ENCODE data around the gene RNF149. TPM values are rescaled to one million over a fixed set of nuclear protein-coding genes. Genes with fewer than 3 reads are reported as not detected.

Gene RNF149
- total and polyA plus RNA-seq, 9 of the 15 experiments (the other 6 are each of a cell fraction or from before 2014, with no cell fraction given), result 9.0 to 31.5 (median 22.8) TPM

DNA sequence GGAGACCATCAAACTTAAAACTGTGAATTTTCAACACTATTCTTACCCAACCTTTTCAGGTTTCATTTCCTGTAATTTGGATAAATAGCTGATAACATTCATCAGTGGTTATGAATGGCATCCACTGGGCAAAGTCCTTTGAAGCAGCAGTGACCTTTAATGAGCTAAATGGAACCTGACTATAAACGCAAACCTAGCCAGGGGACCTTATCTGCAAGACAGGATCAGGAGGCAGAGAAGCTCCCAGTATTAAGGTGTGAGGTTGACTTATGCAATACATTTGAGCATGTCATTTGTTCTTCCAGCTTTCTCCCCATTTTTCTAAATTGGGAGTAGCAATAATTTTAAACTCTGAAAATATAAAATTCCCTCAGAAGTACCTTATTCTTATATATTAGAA, 40.4 kb upstream of the RNF149 start:
- no peak overlapping the region for H3K4me2 ChIP-seq (ENCODE audit: insufficient read depth, low read length)
- POLR2A ChIA-PET, result interaction anchor here (0.6 to 1.2 kb wide), 2 partner anchors 25 to 50 kb away, joined by 3 to 4 read pairs; no protein-coding TSS in a partner anchor
- H3K27ac ChIP-seq (ENCODE audit: extremely low read depth, low read depth, low read length), result no peak overlapping the region
- in situ Hi-C loops (cut with MboI), result no loop called here
- no TSS peak for BruUV-seq (replicated peaks)
- CTCF ChIA-PET (ENCODE audit: low intra/inter-chr PET ratio), result no interaction called here
- no peaks in the 10 kb centered on the region for H3K4me1 ChIP-seq (replicated peaks in 1 of 2; ENCODE audit: control insufficient read depth in 2 of 2, insufficient read depth in 2 of 2, low read length in 2 of 2)
- H4K20me1 ChIP-seq (replicated peaks; ENCODE audit: control insufficient read depth, insufficient read depth, low read length), result no peaks in the 10 kb centered on the region
- no peak overlapping the region for H2AFZ ChIP-seq (ENCODE audit: low read depth, low read length)
- ATAC-seq (no peak), DNase-seq (ENCODE audit: extremely low read depth in 1 of 4, low spot score in 3 of 4) (no peak), FAIRE-seq (no peak)
- H3K9me1 ChIP-seq (ENCODE audit: control insufficient read depth, insufficient read depth, low read length), result no peaks in the 10 kb centered on the region
- 0% methylated on average over 1 of the region's 1 CpG for WGBS (ENCODE audit: insufficient coverage, low coverage, missing lambda C conversion rate)
- intact Hi-C loops (cut with micrococcal nuclease), result loop anchor here (10.0 kb wide), 1 partner anchor 104 kb away; no protein-coding TSS in a partner anchor
- no peaks in the 10 kb centered on the region for H3K79me2 ChIP-seq (ENCODE audit: control insufficient read depth, insufficient read depth, low read length)
- H3K9ac ChIP-seq (ENCODE audit: insufficient read depth in 1 of 2, low read depth in 2 of 2, low read length in 2 of 2), result no peak overlapping the region
- H3K27me3 ChIP-seq (ENCODE audit: control insufficient read depth in 2 of 2, insufficient read depth in 2 of 2, low read length in 2 of 2), result peaks cover 0 to 28% of the 10 kb centered on the region in 2 experiments; a peak in 3 of 5 replicates
- no peaks in the 10 kb centered on the region for H3K36me3 ChIP-seq (ENCODE audit: control insufficient read depth, insufficient read depth, low read length)
- H3K9me3 ChIP-seq (replicated peaks; ENCODE audit: control insufficient read depth, insufficient read depth, low read depth, low read length), result no peaks in the 10 kb centered on the region
- TF ChIP-seq ILF3 (IDR thresholded peaks at IDR 0.05; ENCODE audit: borderline replicate concordance), result no peak
- TF ChIP-seq RFX5 (IDR thresholded peaks at IDR 0.05; ENCODE audit: low read depth, low read length), result no peak
- TF ChIP-seq, protein P1, sequence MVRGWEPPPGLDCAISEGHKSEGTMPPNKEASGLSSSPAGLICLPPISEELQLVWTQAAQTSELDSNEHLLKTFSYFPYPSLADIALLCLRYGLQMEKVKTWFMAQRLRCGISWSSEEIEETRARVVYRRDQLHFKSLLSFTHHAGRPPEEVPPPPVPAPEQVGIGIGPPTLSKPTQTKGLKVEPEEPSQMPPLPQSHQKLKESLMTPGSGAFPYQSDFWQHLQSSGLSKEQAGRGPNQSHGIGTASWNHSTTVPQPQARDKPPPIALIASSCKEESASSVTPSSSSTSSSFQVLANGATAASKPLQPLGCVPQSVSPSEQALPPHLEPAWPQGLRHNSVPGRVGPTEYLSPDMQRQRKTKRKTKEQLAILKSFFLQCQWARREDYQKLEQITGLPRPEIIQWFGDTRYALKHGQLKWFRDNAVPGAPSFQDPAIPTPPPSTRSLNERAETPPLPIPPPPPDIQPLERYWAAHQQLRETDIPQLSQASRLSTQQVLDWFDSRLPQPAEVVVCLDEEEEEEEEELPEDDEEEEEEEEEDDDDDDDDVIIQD (CRISPR knock-in tag; IDR thresholded peaks at IDR 0.05), result no peak
- no peak for TF ChIP-seq CBX3 (IDR thresholded peaks at IDR 0.05; ENCODE audit: borderline replicate concordance in 1 of 2, low read length in 2 of 2)
- TF ChIP-seq YBX1 (IDR thresholded peaks at IDR 0.05), result no peak
- TF ChIP-seq, protein P2, sequence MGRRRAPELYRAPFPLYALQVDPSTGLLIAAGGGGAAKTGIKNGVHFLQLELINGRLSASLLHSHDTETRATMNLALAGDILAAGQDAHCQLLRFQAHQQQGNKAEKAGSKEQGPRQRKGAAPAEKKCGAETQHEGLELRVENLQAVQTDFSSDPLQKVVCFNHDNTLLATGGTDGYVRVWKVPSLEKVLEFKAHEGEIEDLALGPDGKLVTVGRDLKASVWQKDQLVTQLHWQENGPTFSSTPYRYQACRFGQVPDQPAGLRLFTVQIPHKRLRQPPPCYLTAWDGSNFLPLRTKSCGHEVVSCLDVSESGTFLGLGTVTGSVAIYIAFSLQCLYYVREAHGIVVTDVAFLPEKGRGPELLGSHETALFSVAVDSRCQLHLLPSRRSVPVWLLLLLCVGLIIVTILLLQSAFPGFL (CRISPR knock-in tag; IDR thresholded peaks at IDR 0.05), result no peak
- no peak for TF ChIP-seq ZNF77 (CRISPR knock-in tag; IDR thresholded peaks at IDR 0.05)
- TF ChIP-seq SIN3A (IDR thresholded peaks at IDR 0.05; ENCODE audit: borderline replicate concordance in 2 of 2, control insufficient read depth in 1 of 2, low read depth in 2 of 2, low read length in 2 of 2), result no peak
- TF ChIP-seq, protein P3, sequence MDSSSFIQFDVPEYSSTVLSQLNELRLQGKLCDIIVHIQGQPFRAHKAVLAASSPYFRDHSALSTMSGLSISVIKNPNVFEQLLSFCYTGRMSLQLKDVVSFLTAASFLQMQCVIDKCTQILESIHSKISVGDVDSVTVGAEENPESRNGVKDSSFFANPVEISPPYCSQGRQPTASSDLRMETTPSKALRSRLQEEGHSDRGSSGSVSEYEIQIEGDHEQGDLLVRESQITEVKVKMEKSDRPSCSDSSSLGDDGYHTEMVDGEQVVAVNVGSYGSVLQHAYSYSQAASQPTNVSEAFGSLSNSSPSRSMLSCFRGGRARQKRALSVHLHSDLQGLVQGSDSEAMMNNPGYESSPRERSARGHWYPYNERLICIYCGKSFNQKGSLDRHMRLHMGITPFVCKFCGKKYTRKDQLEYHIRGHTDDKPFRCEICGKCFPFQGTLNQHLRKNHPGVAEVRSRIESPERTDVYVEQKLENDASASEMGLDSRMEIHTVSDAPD (CRISPR knock-in tag; IDR thresholded peaks at IDR 0.05), result no peak
- no peak for TF ChIP-seq PML (IDR thresholded peaks at IDR 0.05; ENCODE audit: low read length)
- no peak for TF ChIP-seq ERF (CRISPR knock-in tag; IDR thresholded peaks at IDR 0.05)
- H3K4me3 ChIP-seq, result no peak overlapping the region
